H1 (cell line): Measurements from ENCODE around the gene SMIM35. TPM values are rescaled to one million over a fixed set of nuclear protein-coding genes. Genes with fewer than 3 reads are reported as not detected.

ENCODE experiments used
- CTCF ChIA-PET: fragments of 300-600 bp; sonication (Branson Sonifier 250); formaldehyde crosslinking; loops from one replicate; lab custom pipeline; 2021; ENCODE audit not compliant: partially characterized antibody; lab: Charles Lee
- POLR2A ChIA-PET: fragments of 300-600 bp; sonication (Branson Sonifier 250); formaldehyde crosslinking; loops from one replicate; lab custom pipeline; 2021; ENCODE audit warnings: inconsistent platforms; ENCODE audit not compliant: partially characterized antibody; lab: Charles Lee
- DNase-seq, 2 experiments: peaks; one replicate each; pipeline versions ENCODE4 v3.0.0 to v3.0.0-alpha.2; 2010 to 2022; ENCODE audit warnings: low spot score in 2 of 2, low read depth in 1 of 2, mixed read lengths in 1 of 2
- FAIRE-seq: peaks from 2 replicates; lab custom pipeline; 2011; peaks lifted over from hg19 to GRCh38; lab: Jason Lieb, UNC
- H2AFZ ChIP-seq: 2 replicates; pipeline ENCODE4 v1.8.1; 2012; ENCODE audit warnings: low read length, inconsistent platforms
- H2AK5ac ChIP-seq: 2 replicates; pipeline ENCODE4 v1.6.1; 2013; ENCODE audit warnings: low read depth, low read length
- H2BK120ac ChIP-seq: replicated peaks from 2 replicates; pipeline ENCODE3; 2013; ENCODE audit warnings: low read depth, low read length, inconsistent platforms
- H2BK12ac ChIP-seq: 2 replicates; pipeline ENCODE4 v1.6.1; 2013; ENCODE audit warnings: low read depth, low read length
- H2BK15ac ChIP-seq: 2 replicates; pipeline ENCODE4 v1.6.1; 2013; ENCODE audit warnings: low read length
- H2BK20ac ChIP-seq: 2 replicates; pipeline ENCODE4 v1.6.1; 2013; ENCODE audit warnings: low read length
- H2BK5ac ChIP-seq: 2 replicates; pipeline ENCODE4 v1.6.1; 2013; ENCODE audit warnings: low read depth, low read length
- H3K14ac ChIP-seq: 2 replicates; pipeline ENCODE4 v1.6.1; 2013; ENCODE audit warnings: inconsistent platforms; ENCODE audit not compliant: insufficient read length
- H3K18ac ChIP-seq: 2 replicates; pipeline ENCODE4 v1.6.1; 2013; ENCODE audit warnings: low read length; ENCODE audit errors: extremely low read depth
- H3K23ac ChIP-seq: 2 replicates; pipeline ENCODE4 v1.6.1; 2013; ENCODE audit warnings: inconsistent platforms; ENCODE audit not compliant: insufficient read length
- H3K23me2 ChIP-seq: 2 replicates; pipeline ENCODE4 v1.6.1; 2013; ENCODE audit warnings: low read depth, low read length
- H3K27ac ChIP-seq: 2 replicates; pipeline ENCODE4 v1.6.1; 2011; ENCODE audit warnings: low read depth, low read length, inconsistent platforms
- H3K27me3 ChIP-seq, 4 experiments: replicated peaks in 1 of 4; 1 replicate in 1 of 4; 2 replicates in 3 of 4; pipeline versions ENCODE4 v1.6.1 to v1.8.1; 2011 to 2013; ENCODE audit warnings: low read length in 3 of 4, mild to moderate bottlenecking in 3 of 4, inconsistent platforms in 2 of 4, mixed read lengths in 2 of 4, moderate library complexity in 1 of 4; ENCODE audit not compliant: control insufficient read depth in 3 of 4, insufficient read depth in 3 of 4; ENCODE audit errors: extremely low read depth in 1 of 4
- H3K36me3 ChIP-seq, 4 experiments: 2 replicates each; pipeline versions ENCODE4 v1.6.1 to v1.8.1; 2011 to 2013; ENCODE audit warnings: mild to moderate bottlenecking in 4 of 4, low read length in 3 of 4, moderate library complexity in 2 of 4, control low read depth in 1 of 4, inconsistent platforms in 1 of 4; ENCODE audit not compliant: insufficient read depth in 4 of 4, control insufficient read depth in 2 of 4
- H3K4ac ChIP-seq: replicated peaks from 2 replicates; pipeline ENCODE3; 2013; ENCODE audit warnings: low read length, low read depth, mixed read lengths, inconsistent platforms; ENCODE audit not compliant: insufficient read length
- H3K4me1 ChIP-seq, 4 experiments: replicated peaks in 1 of 4; 1 replicate in 1 of 4; 2 replicates in 3 of 4; pipeline versions ENCODE4 v1.6.1 to v1.8.1; 2011 to 2013; ENCODE audit warnings: low read length in 3 of 4, inconsistent platforms in 2 of 4, mixed read lengths in 1 of 4; ENCODE audit not compliant: insufficient read depth in 4 of 4, control insufficient read depth in 3 of 4
- H3K4me2 ChIP-seq, 2 experiments: 2 replicates each; pipeline versions ENCODE4 v1.6.1 to v1.8.1; 2011 to 2013; ENCODE audit warnings: low read depth in 2 of 2, low read length in 2 of 2, control low read depth in 1 of 2, inconsistent platforms in 1 of 2, mild to moderate bottlenecking in 1 of 2; ENCODE audit not compliant: insufficient read depth in 1 of 2
- H3K4me3 ChIP-seq, 4 experiments: fragments of 200-600, 300-600 bp in 1 of 4; sonication (generic), shearing (Covaris generic), sonication (Bioruptor Twin) in 1 of 4; 2 replicates each; pipeline versions ENCODE4 v1.5.1 to v1.8.1; 2011 to 2016; ENCODE audit warnings: low read length in 4 of 4, low read depth in 3 of 4, control low read depth in 2 of 4, inconsistent platforms in 2 of 4, mild to moderate bottlenecking in 2 of 4, mixed read lengths in 1 of 4, moderate library complexity in 1 of 4; ENCODE audit not compliant: insufficient read depth in 2 of 4; ENCODE audit errors: extremely low read depth in 1 of 4
- H3K56ac ChIP-seq: replicated peaks from 2 replicates; pipeline ENCODE3; 2013; ENCODE audit warnings: low read depth, mild to moderate bottlenecking, mixed read lengths, low read length, inconsistent platforms; ENCODE audit not compliant: insufficient read length
- H3K79me1 ChIP-seq: 2 replicates; pipeline ENCODE4 v1.6.1; 2013; ENCODE audit warnings: low read depth, low read length, control low read depth
- H3K79me2 ChIP-seq, 2 experiments: 2 replicates each; pipeline versions ENCODE4 v1.6.1 to v1.8.1; 2012 to 2013; ENCODE audit warnings: low read length in 2 of 2, mild to moderate bottlenecking in 2 of 2, inconsistent platforms in 1 of 2; ENCODE audit not compliant: insufficient read depth in 2 of 2, control insufficient read depth in 1 of 2
- H3K9ac ChIP-seq, 4 experiments: replicated peaks in 1 of 4; 1 replicate in 1 of 4; 2 replicates in 3 of 4; pipeline versions ENCODE4 v1.6.1 to v1.8.1; 2011 to 2013; ENCODE audit warnings: low read depth in 3 of 4, low read length in 3 of 4, control low read depth in 2 of 4, mild to moderate bottlenecking in 2 of 4, moderate library complexity in 2 of 4, inconsistent platforms in 1 of 4; ENCODE audit errors: extremely low read depth in 1 of 4
- H3K9me3 ChIP-seq, 2 experiments: 2 replicates each; pipeline versions ENCODE4 v1.6.1 to v1.8.1; 2012 to 2013; ENCODE audit warnings: mild to moderate bottlenecking in 2 of 2, moderate library complexity in 2 of 2, control low read depth in 1 of 2, inconsistent platforms in 1 of 2, low read depth in 1 of 2, low read length in 1 of 2, mixed read lengths in 1 of 2; ENCODE audit not compliant: insufficient read depth in 2 of 2
- H4K20me1 ChIP-seq, 2 experiments: replicated peaks in 1 of 2; 2 replicates each; pipeline versions ENCODE3 to v1.8.1; 2011 to 2013; ENCODE audit warnings: inconsistent platforms in 2 of 2, low read length in 2 of 2, mild to moderate bottlenecking in 1 of 2; ENCODE audit not compliant: insufficient read depth in 2 of 2, control insufficient read depth in 1 of 2
- H4K5ac ChIP-seq: 2 replicates; pipeline ENCODE4 v1.6.1; 2013; ENCODE audit warnings: low read length, low read depth, mixed read lengths, inconsistent platforms; ENCODE audit not compliant: insufficient read length
- H4K8ac ChIP-seq: 2 replicates; pipeline ENCODE4 v1.8.0; 2013; ENCODE audit warnings: mild to moderate bottlenecking, moderate library complexity, low read length, inconsistent platforms; ENCODE audit not compliant: insufficient read depth; ENCODE audit errors: extremely low read depth
- H4K91ac ChIP-seq: replicated peaks from 2 replicates; pipeline ENCODE3; 2013; ENCODE audit warnings: low read length, mixed read lengths, inconsistent platforms; ENCODE audit not compliant: insufficient read length
- BCL11A ChIP-seq, 2 experiments: IDR thresholded peaks; one replicate each; pipeline ENCODE4 v1.6.1; 2011; ENCODE audit warnings: low read depth in 2 of 2, low read length in 2 of 2, mild to moderate bottlenecking in 2 of 2
- FOSL1 ChIP-seq: IDR thresholded peaks from 2 replicates; pipeline ENCODE4 v1.6.1; 2011; ENCODE audit warnings: mild to moderate bottlenecking, low read depth, low read length, moderate library complexity; ENCODE audit not compliant: insufficient read depth
- JUN ChIP-seq: IDR thresholded peaks from 2 replicates; pipeline ENCODE4 v1.6.1; 2011; ENCODE audit warnings: low read depth, mild to moderate bottlenecking, improper control_type of control experiment, low read length
- JUND ChIP-seq: IDR thresholded peaks from 2 replicates; pipeline ENCODE4 v1.6.1; 2011; ENCODE audit warnings: mild to moderate bottlenecking, improper control_type of control experiment, low read length
- MAFK ChIP-seq: IDR thresholded peaks from 2 replicates; pipeline ENCODE4 v1.6.1; 2012; ENCODE audit warnings: low read depth, mild to moderate bottlenecking, improper control_type of control experiment, low read length
- POLR2AphosphoS5 ChIP-seq: IDR thresholded peaks from 2 replicates; pipeline ENCODE4 v1.6.1; 2011; ENCODE audit warnings: low read depth, low read length
- RXRA ChIP-seq: IDR thresholded peaks from 2 replicates; pipeline ENCODE4 v1.6.1; 2011; ENCODE audit warnings: low read depth, mild to moderate bottlenecking, low read length, moderate library complexity; ENCODE audit not compliant: insufficient read depth
- SAP30 ChIP-seq: fragments of 300-600 bp; sonication (generic); IDR thresholded peaks from 2 replicates; pipeline ENCODE4 v1.7.1; 2012; ENCODE audit warnings: low read length, moderate library complexity, mild to moderate bottlenecking, inconsistent platforms; ENCODE audit not compliant: insufficient read depth, insufficient replicate concordance
- SIN3A ChIP-seq, 2 experiments: IDR thresholded peaks in 1 of 2; conservative IDR thresholded peaks in 1 of 2; 2 replicates each; pipeline ENCODE4 v1.6.1; 2011 to 2012; ENCODE audit warnings: low read length in 2 of 2, improper control_type of control experiment in 1 of 2, low read depth in 1 of 2, mild to moderate bottlenecking in 1 of 2
- SIX5 ChIP-seq: IDR thresholded peaks from 2 replicates; pipeline ENCODE4 v1.6.1; 2011; ENCODE audit warnings: mild to moderate bottlenecking, low read depth, low read length
- SP2 ChIP-seq: IDR thresholded peaks from 2 replicates; pipeline ENCODE4 v1.6.1; 2012; ENCODE audit warnings: mild to moderate bottlenecking, low read length, inconsistent platforms
- SP4 ChIP-seq: IDR thresholded peaks from 2 replicates; pipeline ENCODE4 v1.6.1; 2012; ENCODE audit warnings: low read length, inconsistent platforms
- SUZ12 ChIP-seq: fragments of 200-600 bp; sonication (generic); IDR thresholded peaks from 2 replicates; pipeline ENCODE4 v1.6.1; 2012; ENCODE audit warnings: mild to moderate bottlenecking, inconsistent platforms, low read length, moderate library complexity, mixed read lengths
- TAF7 ChIP-seq: optimal IDR thresholded peaks from 2 replicates; pipeline ENCODE3; 2011; ENCODE audit warnings: low read depth, mild to moderate bottlenecking, inconsistent platforms, low read length, moderate library complexity, borderline replicate concordance
- TEAD4 ChIP-seq: IDR thresholded peaks from 2 replicates; pipeline ENCODE4 v1.6.1; 2012; ENCODE audit warnings: low read depth, low read length, inconsistent platforms, mixed read lengths
- WGBS, 2 experiments: shearing (Covaris generic) in 1 of 2; methylation state at CpG; one replicate each; pipeline versions ENCODE4 v1.1.6 to v1.1.7; 2013 to 2015; ENCODE audit warnings: low lambda C conversion rate in 2 of 2, mixed read lengths in 2 of 2, inconsistent platforms in 1 of 2, low coverage in 1 of 2, missing lambda C conversion rate in 1 of 2; ENCODE audit not compliant: insufficient replicate concordance in 2 of 2, insufficient coverage in 1 of 2, insufficient read length in 1 of 2; ENCODE audit errors: extremely low coverage in 1 of 2, missing lambda C conversion rate in 1 of 2; 5-methylcytosine and 5-hydroxymethylcytosine counted together
- polyA plus RNA-seq, 7 experiments: library from polyadenylated mRNA; depleted of rRNA in 3 of 7; stranded (reverse) in 5 of 7; unstranded in 2 of 7; fragments of >200 nt in 5 of 7; fragments of 200-250 nt in 2 of 7; gene quantifications; 1 replicate in 5 of 7; 2 replicates in 1 of 7; 4 replicates in 1 of 7; pipeline versions ENCODE4 v1.2.1 to v1.2.3, GENCODE V29; 2011 to 2013; ENCODE audit warnings: missing spikeins in 2 of 7, mixed read lengths in 2 of 7
- total RNA-seq: library from RNA; stranded (reverse); fragmentation: NEBNext Ultra II Directional; extraction: Animal tissue kit (Norgen Biotek cat#: 25700); gene quantifications from 2 replicates; pipeline ENCODE4 v1.2.1, GENCODE V29; 2021

Gene SMIM35
- total and polyA plus RNA-seq, 2 of the 8 experiments (the other 6 are each of a cell fraction or from before 2014, with no cell fraction given), result not detected

DNA sequence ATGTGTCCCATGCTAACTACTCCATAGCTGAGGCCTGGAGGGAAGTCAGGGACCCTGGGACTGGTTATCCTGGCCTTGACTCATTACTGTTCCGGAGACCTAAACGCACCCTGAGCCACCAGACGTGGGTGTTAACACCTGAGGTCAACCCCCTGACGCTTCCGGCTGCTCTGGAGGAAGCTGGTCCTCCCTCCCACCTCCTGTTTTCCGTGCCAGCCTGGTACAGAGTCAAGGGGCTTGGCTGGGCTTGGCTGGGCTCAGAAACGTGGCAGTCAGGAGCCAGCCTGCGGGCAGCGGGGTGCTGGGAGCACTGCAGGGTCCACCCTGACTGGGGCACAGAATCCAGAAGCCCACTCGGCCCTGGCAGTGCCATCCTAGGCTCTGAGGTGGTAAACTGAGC, 7.3 kb downstream of the SMIM35 start:
- Histone ChIP-seq H3K36me3 (no peaks in the 10 kb centered on the region), H3K4me2 (no peak overlapping the region), H3K27me3 (no peaks in the 10 kb centered on the region; a peak in 1 of 7 replicates), H3K4me1 (peaks cover 4 to 12% (median 7%) of the 10 kb centered on the region in 4 experiments; a peak in 6 of 7 replicates), H3K56ac (no peak overlapping the region), H2AFZ (no peak overlapping the region), H3K79me1 (no peaks in the 10 kb centered on the region), H3K4me3 (no peak overlapping the region), H3K4ac (no peak overlapping the region), H3K23me2 (no peaks in the 10 kb centered on the region), H4K5ac (no peak overlapping the region), H2BK20ac (no peak overlapping the region), H3K9me3 (no peaks in the 10 kb centered on the region), H2BK120ac (no peak overlapping the region), H2BK12ac (no peak overlapping the region), H3K14ac (no peak overlapping the region), H4K91ac (no peak overlapping the region), H3K23ac (no peak overlapping the region), H2BK5ac (no peak overlapping the region; the same call in 1 of the 2 replicates), H2BK15ac (no peak overlapping the region), H2AK5ac (no peak overlapping the region), H3K27ac (no peak overlapping the region), H3K79me2 (no peaks in the 10 kb centered on the region), H3K9ac (no peak overlapping the region), H4K8ac (no peak overlapping the region), H4K20me1 (no peaks in the 10 kb centered on the region), H3K18ac (no peak overlapping the region)
- ChIA-PET POLR2A (interaction anchor here (1.2 to 1.4 kb wide), 2 partner anchors 10 to 13 kb away, joined by 4 read pairs; no protein-coding TSS in a partner anchor), CTCF (interaction anchor here (0.6 to 3.0 kb wide), 9 partner anchors 8 to 270 kb away, joined by 3 to 18 read pairs (median 4); no protein-coding TSS in a partner anchor)
- WGBS, 2 experiments, result 86% methylated on average over 9 of the region's 10 CpGs; no CpG with 5 or more reads in 1 of the 2 experiments
- DNase-seq (no peak), FAIRE-seq (no peak)
- TF ChIP-seq MAFK, result no peak
- TF ChIP-seq SAP30, result no peak
- TF ChIP-seq TEAD4, result no peak
- no peak for TF ChIP-seq JUN
- TF ChIP-seq SUZ12, result no peak
- TF ChIP-seq BCL11A (IDR thresholded peaks at IDR 0.05; ENCODE audit: low read depth in 2 of 2, low read length in 2 of 2), result no peak
- TF ChIP-seq RXRA, result no peak
- TF ChIP-seq SIN3A (conservative IDR thresholded peaks at IDR 0.05 in 1 of 2, IDR thresholded peaks at IDR 0.05 in 1 of 2; ENCODE audit: low read depth in 1 of 2, low read length in 2 of 2), result no peak
- no peak for TF ChIP-seq SP4
- TF ChIP-seq SIX5, result no peak
- no peak for TF ChIP-seq JUND
- no peak for TF ChIP-seq SP2
- no peak for TF ChIP-seq FOSL1
- no peak for TF ChIP-seq POLR2AphosphoS5
- TF ChIP-seq TAF7, result no peak
